Stimulated activated CD8-positive, alpha-beta memory T cell treated with anti-CD3 and anti-CD28 coated beads, Interleukin-4, amount 100 ng/mL, for 4 hours (primary cell): ENCODE results near the gene COL6A2.

Source experiments
- DNase-seq, 2 donors: peaks; one replicate each; pipeline ENCODE4 v3.0.0-alpha.2; 2020; ENCODE audit warnings: low read depth in 2 of 2, low spot score in 1 of 2

COL6A2 gene

GRCh38 chr21:46124926-46125845, 27.3 kb downstream of the COL6A2 start:
- DNase-seq = no peak

- DNase-seq = no peak
Observed at GRCh38 chr21:46125846-46126301, 28.0 kb downstream of the COL6A2 start.

GRCh38 chr21:46126309-46127238, 28.7 kb downstream of the COL6A2 start:
- no peak for DNase-seq

- DNase-seq = no peak
Observed at GRCh38 chr21:46127239-46128105, 29.6 kb downstream of the COL6A2 start.

- DNase-seq = no peak
Observed at GRCh38 chr21:46128106-46128932, 30.4 kb downstream of the COL6A2 start.

GRCh38 chr21:46128933-46129571, 31.1 kb downstream of the COL6A2 start:
- no peak for DNase-seq

- no peak for DNase-seq
Observed at GRCh38 chr21:46129846-46130651, 32.1 kb downstream of the COL6A2 start.

- DNase-seq = no peak
Observed at GRCh38 chr21:46130831-46131587, 33.1 kb downstream of the COL6A2 start.

- no peak for DNase-seq
Observed at GRCh38 chr21:46131588-46131837, 33.6 kb downstream of the COL6A2 start.

- DNase-seq = no peak
Observed at GRCh38 chr21:46131838-46132651, 34.1 kb downstream of the COL6A2 start.

GRCh38 chr21:46135782-46136395, 38.0 kb downstream of the COL6A2 start:
- DNase-seq = no peak

- no peak for DNase-seq
Observed at GRCh38 chr21:46136739-46137349, 38.9 kb downstream of the COL6A2 start.

- no peak for DNase-seq
Observed at GRCh38 chr21:46137908-46138307, 40.0 kb downstream of the COL6A2 start.

GRCh38 chr21:46138383-46138970, 40.6 kb downstream of the COL6A2 start:
- DNase-seq = no peak

- no peak for DNase-seq
Observed at GRCh38 chr21:46139686-46140085, 41.8 kb downstream of the COL6A2 start.
